ENCODE results near the gene CRELD2. TPM values are rescaled to one million over a fixed set of nuclear protein-coding genes. Genes with fewer than 3 reads are reported as not detected.

The CRELD2 gene
- total and polyA plus RNA-seq, 2 of the 13 experiments (the other 11 are each of a cell fraction or from before 2014, with no cell fraction given), result 17.2 to 44.7 TPM

- TF ChIP-seq ATRX (CRISPR knock-in tag; IDR thresholded peaks at IDR 0.05; ENCODE audit: borderline replicate concordance), result no peak
- TF ChIP-seq RARA (CRISPR knock-in tag; IDR thresholded peaks at IDR 0.05), result peak; percentile 87
- TF ChIP-seq AFF4 (CRISPR knock-in tag; IDR thresholded peaks at IDR 0.05), result no peak
- TF ChIP-seq, protein P1, sequence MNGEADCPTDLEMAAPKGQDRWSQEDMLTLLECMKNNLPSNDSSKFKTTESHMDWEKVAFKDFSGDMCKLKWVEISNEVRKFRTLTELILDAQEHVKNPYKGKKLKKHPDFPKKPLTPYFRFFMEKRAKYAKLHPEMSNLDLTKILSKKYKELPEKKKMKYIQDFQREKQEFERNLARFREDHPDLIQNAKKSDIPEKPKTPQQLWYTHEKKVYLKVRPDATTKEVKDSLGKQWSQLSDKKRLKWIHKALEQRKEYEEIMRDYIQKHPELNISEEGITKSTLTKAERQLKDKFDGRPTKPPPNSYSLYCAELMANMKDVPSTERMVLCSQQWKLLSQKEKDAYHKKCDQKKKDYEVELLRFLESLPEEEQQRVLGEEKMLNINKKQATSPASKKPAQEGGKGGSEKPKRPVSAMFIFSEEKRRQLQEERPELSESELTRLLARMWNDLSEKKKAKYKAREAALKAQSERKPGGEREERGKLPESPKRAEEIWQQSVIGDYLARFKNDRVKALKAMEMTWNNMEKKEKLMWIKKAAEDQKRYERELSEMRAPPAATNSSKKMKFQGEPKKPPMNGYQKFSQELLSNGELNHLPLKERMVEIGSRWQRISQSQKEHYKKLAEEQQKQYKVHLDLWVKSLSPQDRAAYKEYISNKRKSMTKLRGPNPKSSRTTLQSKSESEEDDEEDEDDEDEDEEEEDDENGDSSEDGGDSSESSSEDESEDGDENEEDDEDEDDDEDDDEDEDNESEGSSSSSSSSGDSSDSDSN (CRISPR knock-in tag; IDR thresholded peaks at IDR 0.05), result peak; percentile 64
- peak; percentile 74 for TF ChIP-seq ZBTB7A (CRISPR knock-in tag; IDR thresholded peaks at IDR 0.05)
- TF ChIP-seq ZNF33B (CRISPR knock-in tag; IDR thresholded peaks at IDR 0.05), result no peak
- 0 out of 2 replicates have a peak, but pooled peaks have one; percentile 74 for TF ChIP-seq ZBTB7B (CRISPR knock-in tag; IDR thresholded peaks at IDR 0.05)
- TF ChIP-seq TOPORS (CRISPR knock-in tag; IDR thresholded peaks at IDR 0.05), result no peak
- 0 out of 2 replicates have a peak, but pooled peaks have one; percentile 33 for TF ChIP-seq SALL2 (CRISPR knock-in tag; IDR thresholded peaks at IDR 0.05)
- TF ChIP-seq ZSCAN21 (CRISPR knock-in tag; IDR thresholded peaks at IDR 0.05; ENCODE audit: borderline replicate concordance), result peak; percentile 77
- TF ChIP-seq SPEN (CRISPR knock-in tag; IDR thresholded peaks at IDR 0.05; ENCODE audit: low read depth), result peak; percentile 18; the same call in 1 of the 2 replicates
- 0 out of 2 replicates have a peak, but pooled peaks have one; percentile 46 for TF ChIP-seq KDM3A (CRISPR knock-in tag; IDR thresholded peaks at IDR 0.05; ENCODE audit: low read depth)
- TF ChIP-seq FOXA3 (CRISPR knock-in tag; IDR thresholded peaks at IDR 0.05), result peak; percentile 8; the same call in 1 of the 2 replicates
- TF ChIP-seq ETV5 (CRISPR knock-in tag; IDR thresholded peaks at IDR 0.05; ENCODE audit: borderline replicate concordance), result peak; percentile 28; the same call in 1 of the 2 replicates
- no peak for TF ChIP-seq ZNF792 (CRISPR knock-in tag; IDR thresholded peaks at IDR 0.05)
- TF ChIP-seq SNAI1 (CRISPR knock-in tag; IDR thresholded peaks at IDR 0.05; ENCODE audit: borderline replicate concordance), result no peak
- no peak; the same call in 1 of the 2 replicates for TF ChIP-seq TARDBP (CRISPR knock-in tag; IDR thresholded peaks at IDR 0.05)
- TF ChIP-seq PATZ1 (CRISPR knock-in tag; IDR thresholded peaks at IDR 0.05), result peak; percentile 96
- no peak for TF ChIP-seq ZNF761 (CRISPR knock-in tag; conservative IDR thresholded peaks at IDR 0.05)
- no peak for TF ChIP-seq RBM22 (optimal IDR thresholded peaks at IDR 0.05; ENCODE audit: low read length)
- TF ChIP-seq ZNF672 (CRISPR knock-in tag; IDR thresholded peaks at IDR 0.05), result no peak
- no peak for TF ChIP-seq CHD2 (IDR thresholded peaks at IDR 0.05; ENCODE audit: low read depth, low read length)
These were observed 37.4 kb downstream of the CRELD2 start (continued) for GRCh38 chr22:49955581-49956417.

All from HepG2 (cell line).